RPMI8226 (cell line): ENCODE results near the gene LSP1.

Experiments used
- DNase-seq: peaks from one replicate; pipeline ENCODE4 v3.0.0-alpha.2; 2015

LSP1 gene

DNA sequence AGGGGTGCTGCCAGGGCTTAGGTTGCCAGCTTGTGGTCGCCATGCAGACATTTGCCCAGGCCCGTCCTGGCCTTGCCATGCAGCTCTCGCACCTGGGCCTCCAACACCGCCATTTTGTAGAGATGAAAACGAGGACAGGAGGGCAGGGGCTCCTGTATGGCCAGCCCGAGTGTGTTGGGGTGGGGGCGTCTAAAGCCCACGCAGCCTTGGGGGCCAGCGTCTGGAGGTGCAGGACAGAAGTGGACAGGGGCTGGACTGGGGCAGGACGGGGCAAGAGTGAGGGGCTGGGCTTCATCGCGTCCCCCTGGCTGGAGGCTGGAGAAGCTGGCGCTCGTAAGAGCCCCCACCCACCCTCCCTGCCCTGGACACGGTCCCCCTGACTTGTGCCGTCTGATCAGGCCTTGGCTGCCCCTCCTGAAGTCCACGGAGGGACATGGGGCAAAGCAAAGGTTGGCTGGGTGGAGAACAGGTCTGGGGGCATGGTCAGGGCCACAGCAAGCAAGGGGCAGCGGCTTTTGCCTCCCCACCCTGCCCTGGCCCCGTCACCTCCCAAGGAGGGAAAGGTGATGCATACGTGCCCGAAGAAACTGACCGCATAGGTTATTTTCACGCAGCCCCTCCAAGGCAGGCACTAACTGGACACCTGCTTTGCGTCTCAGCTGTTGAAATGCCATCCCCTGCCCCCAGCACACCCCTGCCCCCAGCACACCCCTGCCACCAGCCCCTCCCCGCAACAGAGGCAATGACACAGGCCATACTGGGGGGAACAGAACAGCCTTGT is 67.4 kb downstream of the LSP1 start:
- DNase-seq, result no peak

DNA sequence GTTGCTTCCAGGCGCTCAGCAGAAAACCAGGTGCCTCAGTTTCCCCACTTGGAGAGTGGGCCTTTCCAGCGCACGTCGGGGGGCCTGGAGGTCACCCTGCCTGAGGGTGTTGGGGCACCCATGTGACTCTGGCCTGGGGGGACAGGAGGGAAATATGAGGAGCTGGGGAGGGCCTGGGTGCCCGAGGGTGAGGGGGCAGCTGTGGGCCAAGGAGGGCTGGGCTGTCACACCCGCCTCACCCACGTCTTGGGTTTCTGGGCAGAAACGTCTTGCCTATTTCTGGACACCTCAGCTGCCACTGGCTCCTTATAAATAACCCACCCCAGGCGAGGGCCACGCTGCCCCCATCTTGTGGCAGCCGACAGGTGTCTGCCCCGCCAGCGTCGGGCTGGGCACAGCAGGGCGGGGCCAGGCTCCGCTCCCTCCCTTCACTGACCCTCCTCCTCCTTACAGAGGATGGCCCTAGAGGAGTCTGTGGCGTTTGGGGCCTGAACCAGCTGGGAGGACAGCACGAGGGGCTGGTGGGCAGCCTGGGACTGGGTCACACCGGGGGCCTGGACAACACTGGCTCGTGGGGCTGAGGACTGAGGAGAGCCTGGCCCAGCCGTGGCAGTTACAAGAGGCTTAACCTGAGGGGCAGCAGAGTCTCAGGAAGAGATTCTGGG is 68.2 kb downstream of the LSP1 start:
- DNase-seq, result peak; percentile 49

DNA sequence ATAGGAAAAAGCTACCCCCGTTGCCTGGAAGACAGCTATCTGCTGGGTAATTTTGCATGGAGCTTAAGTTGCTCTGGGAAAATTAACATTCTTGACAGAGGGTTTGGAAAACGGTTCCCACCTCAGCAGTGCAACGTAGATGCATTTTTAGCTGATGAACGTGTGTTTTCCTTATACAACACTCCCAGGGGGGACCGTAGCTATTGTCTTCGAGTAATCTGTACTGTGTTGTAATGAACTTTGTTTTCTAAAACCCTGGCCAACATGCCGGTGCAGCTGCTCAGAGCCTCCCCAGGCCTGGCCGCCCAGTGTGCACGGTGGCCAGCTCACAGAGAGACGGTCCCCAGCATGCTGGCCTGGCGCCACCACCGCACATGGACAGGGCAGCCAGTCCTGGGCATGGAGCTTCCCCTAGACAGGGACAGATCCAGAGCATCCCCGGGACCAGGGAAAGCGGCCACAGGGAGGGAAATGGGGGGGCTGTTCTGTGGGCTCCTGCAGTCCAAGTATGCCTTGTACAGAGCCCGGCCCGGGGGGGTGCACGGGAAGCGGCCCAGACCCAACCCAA is 68.8 kb downstream of the LSP1 start:
- DNase-seq, result no peak

DNA sequence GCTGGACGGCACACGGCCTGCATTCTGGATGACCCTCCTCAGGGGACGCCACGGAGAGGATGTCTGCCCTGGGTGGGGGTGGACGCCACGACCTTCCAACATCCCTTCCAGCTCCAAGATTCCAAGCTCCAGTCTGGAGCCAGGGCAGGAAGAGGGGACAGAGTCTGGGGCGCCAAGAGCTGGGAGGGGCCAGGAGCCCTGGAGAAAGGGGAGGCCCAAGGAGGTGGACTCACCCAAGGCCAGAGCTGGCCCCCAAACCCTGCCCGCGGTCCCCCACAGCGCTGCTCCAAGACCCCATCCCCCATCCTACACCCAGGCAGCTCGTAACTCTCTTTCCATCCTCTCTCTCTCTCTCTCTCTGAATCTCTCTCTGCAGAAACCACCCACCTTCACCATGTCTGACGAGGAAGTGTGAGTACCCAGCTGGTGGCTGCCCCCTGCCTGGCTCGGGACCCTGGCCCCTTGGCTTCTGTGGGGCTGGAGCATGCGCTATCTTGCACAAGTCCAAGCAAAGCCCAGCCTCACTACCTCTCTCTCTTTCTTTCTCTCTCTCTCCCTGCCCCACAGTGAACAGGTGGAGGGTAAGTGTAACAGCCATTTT is 69.7 kb downstream of the LSP1 start:
- DNase-seq, result no peak

DNA sequence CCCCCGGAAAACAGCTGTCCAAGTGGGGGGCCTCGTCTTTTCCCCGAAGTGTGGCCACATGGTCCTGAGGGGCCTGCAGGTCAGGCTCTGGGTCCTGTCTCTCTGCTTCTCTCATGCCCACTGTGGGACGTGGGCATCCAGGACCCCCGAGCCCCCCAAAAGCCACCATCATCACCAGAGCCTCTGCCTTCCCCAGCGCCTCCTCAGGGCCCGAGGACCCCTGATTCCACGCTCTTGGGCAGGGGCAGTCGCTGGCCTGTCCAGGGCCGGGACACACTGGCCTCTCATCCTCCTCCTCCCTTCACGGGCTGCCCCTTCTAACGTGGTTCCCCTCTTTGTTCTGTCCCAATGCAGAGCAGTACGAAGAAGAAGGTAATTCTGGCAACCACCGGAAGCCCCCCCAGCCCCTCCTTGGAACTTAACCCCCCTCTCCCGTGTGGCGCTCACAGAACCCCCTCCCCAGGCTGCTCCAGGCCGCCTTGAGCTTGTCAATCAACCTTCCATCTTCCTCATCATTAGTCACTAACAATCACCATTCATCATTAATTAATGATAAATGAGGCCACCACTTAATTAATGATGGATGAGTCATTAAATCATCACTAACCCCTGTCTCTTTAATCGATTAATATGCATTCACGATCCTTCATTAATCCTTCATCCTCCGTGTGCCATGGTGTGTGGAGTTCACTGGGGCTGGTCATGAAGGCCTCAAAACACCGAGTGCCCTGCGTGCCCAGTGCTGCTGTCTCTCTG is 70.5 kb downstream of the LSP1 start:
- DNase-seq, result no peak

DNA sequence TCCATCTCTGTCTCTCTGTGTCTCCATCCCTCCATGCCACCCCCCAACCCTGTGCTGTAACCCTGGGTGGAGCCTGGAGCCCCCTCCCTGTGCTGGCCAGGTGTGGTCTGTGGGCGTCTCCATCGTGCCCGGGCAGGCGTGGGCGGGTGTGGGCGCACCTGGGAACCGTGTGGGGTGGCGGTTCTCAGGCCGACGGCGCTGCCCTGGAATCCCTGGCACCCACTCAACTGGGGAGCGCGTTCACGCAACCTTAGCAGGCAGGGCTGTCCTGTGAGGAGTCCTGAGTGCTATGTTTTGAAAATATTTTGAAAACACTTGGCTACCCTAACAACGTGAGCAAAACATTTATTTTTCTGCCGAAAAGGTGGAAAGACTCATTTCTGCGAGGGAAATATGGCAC is 71.3 kb downstream of the LSP1 start:
- peak; percentile 22 for DNase-seq

DNA sequence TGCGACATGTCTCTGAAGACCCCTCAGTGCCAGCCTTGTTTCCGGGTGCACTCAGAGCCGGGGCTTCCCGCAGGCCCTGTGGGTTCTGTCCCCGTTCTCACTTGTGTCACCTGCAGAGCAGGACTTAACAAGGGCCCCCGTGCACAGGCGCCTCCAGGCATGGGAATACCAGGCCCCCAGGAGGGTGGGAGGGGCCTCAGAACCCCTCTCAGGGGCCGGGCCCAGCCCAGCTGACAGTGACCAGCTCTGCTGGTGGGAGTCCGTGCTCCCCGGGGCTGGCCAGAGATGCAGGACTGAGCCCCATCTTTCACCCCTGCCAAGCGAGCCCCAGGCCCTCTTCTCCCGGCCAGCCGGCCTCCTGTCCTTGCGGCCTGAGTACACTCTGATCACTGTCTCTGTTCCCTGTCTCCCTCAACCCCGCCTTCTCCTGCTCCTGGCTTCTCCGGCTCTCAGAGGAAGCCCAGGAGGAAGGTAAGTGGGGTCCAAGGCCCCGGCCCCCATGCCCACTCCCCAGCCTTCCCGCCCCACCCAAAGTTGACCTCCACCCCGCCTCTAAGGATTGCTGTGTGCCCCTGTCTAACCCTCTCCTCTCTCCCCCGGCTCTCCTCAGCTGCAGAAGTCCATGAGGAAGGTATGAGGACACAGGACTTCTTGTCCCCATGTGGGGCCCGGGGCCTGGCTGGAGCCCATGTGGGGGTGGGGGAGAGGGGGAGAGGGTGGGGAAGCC is 71.9 kb downstream of the LSP1 start:
- no peak for DNase-seq

DNA sequence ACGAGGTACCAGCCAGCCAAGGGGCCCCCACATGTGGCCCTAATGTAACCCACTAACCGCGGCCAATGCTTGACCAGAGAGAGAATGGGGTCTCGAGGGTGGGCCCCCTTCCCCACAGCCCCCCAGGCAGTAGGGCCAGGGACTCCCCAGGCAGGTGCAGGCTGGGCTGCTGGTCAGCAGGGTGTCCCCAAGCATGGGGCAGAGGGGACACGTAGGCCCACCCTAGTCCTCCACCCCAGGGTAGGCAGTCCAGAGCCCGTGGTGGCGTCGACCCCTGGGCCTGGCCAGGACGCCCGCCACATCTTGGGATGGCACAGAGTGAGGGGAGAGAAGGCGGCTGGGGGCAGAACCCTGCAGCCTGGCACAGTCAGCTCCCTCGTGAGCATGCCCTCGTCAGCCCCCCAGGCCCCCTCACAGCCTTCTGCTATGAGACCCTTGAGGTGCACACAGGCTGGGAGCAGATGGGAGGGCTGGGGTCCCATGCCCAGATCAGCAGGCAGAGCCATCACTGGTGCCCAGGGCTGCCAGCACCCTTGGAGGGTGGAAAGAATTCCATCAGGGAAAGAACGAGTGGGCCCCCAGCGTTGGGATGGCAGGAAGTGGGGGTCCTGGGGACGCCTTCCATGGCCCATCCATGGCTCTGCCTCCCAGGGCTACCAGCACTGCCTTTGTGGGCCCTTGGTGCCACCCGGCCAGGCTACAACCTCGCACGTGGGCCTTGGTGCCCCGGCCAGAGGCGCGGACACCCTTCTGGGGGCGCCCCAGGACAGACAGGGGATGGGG is 72.7 kb downstream of the LSP1 start:
- DNase-seq, result no peak

DNA sequence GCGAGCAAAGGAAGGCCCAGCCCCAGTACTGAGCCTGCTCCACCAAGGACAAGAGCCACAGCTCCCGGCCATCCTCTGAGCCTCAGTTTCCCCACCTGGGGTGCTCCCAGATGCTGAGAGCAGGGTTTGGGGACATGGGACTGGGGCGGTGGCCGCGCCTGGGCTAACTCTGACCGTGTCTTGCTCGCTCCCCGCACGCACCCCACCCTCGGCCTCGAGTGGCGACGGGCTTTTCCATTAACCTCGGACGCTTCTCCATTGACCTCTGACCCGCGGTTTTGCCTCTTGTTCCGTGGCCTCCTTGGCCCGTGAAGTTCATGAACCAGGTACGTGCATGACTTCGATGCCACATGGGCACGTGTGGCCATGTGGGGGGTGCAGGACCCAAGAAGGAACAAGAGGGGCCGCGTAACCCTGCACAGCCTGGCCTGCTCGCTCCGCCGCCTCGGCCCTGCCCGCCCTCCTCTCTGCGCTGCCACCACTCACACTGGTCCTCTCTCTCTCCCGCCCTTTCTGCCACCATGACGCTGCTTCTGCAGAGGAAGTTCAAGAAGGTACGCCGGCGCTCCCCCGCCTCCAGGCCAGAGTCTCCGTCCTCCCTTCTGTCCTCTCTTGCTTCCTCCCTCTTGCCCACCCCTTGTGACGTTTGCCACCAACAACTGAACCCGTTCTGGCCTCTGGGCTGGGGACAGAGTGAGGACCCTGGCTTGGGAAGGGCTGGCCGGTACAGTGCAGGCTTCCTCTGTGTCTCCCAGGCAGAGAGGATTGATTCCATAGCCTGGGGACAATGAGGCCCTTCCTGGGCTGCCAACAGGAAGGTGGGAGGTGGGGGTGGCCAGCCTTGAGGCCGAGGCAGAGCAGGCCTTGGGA is 73.5 kb downstream of the LSP1 start:
- DNase-seq, result no peak

DNA sequence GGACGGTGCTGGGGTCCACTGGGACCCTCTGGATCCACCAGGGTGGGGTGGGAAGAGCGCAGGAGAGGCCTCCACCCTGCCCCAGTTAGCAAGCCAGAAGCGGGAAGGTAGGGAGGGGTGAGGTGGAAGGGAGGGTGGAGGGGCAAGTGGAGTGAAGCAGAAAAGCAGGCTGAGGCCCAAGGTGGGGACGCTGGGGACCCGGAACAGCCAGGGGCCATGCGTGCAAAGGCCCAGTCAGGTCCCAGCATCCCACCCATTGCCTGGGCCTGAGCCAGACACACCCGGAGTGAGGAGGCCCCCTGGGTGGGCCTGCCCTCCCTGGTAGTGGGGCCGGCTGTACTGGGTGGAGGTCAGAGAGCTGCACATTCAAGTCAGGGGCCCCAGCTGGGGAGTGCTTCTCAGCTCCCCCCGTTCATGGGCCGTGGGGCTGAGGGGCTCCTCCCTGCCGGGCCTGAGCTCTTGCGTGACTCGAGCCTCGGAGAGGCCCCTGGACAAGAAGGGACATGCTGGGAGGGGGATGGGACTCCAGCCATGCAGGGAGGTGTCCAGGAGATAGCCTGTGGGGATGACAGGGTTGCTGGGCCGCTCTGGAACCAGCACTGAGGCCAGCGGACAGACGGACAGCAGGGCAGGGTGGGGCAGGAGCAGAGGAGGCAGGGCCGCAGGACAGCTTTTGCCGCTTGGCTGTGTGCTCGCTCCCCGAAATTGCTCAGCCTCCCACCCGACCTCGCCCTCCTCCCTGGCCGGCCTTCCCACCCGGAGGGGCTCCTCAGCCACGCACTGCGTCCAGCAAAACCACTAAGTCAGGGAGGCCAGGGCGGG is 74.4 kb downstream of the LSP1 start:
- DNase-seq, result no peak

DNA sequence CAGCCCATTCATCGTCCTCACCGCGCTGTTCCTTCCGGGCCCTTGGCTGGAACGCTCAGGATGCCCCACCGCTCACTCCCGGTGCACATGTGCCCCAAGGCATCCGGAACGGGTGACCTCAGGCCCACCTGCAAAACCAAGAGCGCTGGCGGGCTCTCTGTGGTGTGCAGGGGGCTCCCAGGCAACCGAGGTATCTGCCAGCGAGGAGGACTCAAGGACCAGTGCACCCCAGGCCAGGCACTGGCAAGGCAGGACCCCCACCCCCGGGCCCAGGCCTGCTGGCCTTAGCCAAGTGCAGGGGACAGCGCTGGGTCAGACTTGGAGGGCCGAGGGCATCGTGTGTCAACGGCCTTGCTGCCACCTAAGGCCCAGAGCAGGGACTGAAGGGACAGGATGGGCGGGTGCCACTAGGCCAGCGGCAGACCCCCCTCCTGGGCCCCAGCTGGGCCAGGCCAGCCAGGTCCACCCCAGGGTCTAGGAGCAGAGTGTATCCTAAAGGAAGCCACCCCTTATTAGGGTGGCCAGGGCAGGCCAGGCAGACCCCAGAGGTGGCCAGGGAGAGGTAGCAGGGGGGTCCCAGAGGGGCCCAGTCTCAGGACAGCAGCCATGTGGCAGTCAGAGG is 75.1 kb downstream of the LSP1 start:
- no peak for DNase-seq

DNA sequence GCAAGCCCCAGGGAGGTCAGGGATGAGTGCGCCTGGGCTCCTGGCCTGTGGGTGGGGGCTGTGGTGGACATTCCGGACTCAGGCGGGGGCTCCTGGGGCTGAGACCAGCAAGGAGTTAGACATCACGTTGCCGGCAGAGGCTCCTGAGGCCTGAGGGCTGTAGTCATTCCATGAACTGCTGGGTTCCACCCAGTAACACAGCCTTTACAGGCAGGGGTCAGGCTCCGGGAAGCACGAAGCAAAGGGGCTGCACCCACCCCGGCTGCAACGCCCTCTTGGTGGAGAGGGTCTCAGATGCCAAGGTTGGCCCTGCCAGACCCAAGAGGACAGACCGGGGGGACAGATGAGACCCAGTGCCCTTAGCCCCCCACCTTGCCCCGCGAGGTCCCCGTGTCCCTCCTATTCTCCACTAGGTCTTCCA is 75.6 kb downstream of the LSP1 start:
- no peak for DNase-seq

DNA sequence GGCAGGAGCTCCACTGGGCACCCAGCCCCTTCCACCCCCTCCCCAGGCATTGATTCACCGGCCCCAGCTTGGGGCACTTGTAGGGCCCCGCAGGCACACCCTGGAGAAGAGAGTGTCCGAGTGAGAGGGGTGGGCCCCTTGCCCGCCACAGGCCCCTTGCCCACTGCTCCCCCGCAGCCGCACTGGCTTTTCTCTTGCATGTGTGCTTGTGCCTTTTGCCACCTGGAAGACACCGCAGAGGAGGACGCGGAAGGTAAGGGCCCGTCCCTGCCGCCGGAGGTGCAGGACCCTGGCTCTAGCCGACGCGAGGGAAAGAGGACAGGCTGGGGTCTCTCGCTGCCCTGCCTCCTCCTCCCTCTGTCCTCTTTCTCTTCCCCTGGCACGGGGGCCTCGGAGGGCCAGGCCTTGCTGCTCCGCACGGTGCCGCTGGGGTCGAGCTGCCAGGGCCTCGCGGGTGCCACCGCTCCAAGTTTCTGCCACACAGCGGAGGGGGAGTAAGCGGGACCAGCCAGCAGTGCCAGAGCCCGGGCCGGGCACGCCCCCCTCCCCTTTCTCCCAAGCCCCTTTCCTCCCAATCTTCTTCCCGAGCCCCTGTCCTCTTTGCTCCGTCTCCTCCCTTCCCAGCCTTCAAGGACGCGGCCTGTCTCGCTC is 76.1 kb downstream of the LSP1 start:
- no peak for DNase-seq

DNA sequence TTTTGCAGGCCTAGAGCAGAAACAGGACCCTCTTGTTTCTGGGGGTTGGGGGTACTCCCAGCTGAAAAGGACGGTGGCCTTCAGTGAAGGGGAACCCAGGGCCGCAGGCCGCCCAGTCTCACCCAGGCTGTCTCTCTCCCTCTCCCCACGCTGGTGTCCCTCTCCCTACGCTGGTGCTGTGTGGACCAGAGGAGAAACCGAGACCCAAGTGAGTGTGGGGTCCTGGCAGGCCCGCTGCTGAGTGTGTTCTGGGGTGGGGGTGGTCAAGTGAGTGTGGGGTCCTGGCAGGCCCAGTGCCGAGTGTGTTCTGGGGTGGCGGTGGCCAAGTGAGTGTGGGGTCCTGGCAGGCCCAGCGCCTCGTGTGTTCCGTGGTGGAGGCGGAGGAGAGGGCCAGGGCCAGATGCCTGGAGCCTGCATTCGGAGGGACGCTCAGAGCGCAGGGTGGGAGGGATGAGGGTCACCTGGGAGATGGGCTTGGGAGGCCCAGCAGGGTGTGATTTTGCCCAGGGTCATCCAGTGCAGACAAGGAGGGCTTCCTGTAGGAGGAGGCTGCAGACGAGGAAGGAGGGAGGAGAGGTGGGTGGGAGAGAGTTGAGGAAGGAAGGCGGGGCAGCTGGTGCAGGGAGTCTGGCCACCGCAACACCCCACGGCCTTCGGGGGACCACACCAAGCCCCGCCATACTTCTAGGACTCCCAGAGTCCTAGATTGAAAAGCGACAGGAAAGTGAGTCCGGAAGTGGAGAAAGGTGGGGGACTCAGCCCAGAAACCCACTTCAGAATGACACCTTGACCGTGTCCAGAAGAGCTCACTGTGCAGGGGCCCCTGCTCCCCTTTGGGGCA is 77.0 kb downstream of the LSP1 start:
- no peak for DNase-seq

DNA sequence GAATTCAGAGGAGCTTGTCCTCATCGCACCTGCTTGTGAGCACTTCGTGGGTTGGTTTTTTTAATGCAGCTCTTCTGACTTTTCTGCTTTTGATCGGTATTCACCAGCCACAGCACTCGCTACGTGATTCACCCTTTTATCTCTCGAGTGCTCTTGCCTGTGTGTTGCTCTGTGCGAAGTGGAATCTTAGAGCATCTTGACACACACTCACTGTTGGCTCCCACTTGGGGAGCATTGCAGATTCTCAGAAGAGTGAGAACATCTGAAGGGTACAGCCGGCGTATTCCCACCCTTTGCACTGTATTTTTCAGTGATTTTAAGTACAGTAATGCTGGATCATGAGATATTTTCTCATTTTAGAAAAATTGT is 77.6 kb downstream of the LSP1 start:
- no peak for DNase-seq

DNA sequence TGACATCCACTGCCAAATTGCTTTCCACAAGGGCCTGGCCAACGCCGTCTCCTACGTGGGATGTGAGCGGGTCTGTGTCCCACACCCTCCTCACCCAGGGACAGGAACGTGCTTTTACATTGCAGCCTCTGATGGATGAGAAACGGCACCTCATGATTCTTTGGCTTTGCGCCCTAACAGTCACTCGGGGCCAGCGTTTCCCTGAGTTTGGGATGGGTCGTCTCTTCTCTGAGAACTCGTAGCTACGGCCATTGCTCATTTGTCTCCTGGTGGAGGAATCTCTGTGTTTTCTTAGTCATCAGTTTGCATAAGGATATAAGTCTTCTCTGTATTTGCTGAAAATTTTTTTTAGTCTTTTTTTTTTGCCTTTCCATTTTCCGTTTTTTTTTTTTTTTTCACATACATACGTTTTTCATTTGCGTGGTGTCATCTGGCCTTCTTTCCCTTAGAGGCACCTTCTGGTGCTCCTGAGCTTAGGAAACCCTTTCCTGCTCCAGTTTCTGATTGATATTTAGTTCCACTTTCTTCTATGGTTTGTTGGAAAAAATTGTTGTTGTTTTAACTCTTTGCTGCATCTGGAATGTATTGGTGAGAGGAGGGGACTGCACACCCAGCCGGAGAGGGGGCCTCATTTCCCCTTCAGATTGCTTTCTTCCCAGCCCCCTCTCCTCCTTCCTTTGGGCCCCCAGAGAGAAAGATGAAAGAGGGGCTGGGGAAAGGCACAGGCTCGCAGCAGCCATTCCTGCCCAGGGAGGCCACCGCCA is 78.6 kb downstream of the LSP1 start:
- DNase-seq, result no peak

DNA sequence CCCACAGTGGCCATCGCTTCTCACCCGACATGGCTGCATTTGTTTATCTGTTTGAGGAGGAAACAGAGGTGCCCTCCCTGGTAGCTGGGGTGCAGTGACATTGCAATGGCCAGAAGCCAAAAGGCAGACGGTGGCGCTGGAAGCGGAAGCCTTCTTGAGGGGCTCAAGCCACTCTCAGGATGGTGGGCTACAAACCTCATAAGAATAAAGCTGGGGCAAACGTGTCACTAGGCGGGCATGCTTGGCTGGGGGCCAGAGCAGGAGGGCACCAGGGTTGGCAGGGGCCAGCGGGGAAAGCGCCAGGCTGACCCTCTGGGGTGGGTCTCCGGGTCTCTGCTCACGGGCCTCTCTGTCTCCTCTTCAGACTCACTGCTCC is 79.2 kb downstream of the LSP1 start:
- no peak for DNase-seq
